Stimulated activated CD8-positive, alpha-beta memory T cell treated with anti-CD3 and anti-CD28 coated beads, Interleukin-4, amount 100 ng/mL, for 1 hour (primary cell): ENCODE results near the gene BRPF3.
"Not testable (repeated sequence)": the region's sequence is repeated elsewhere in the genome, so short reads cannot be mapped to it uniquely, and the experiment has no call there.

Source experiments
- DNase-seq, 2 donors: peaks; one replicate each; pipeline ENCODE4 v3.0.0-alpha.2; 2020; ENCODE audit warnings: low read depth in 2 of 2, low spot score in 1 of 2

Gene BRPF3

GRCh38 chr6:36200154-36200891, 3.8 kb downstream of the BRPF3 start:
- DNase-seq = no peak

- DNase-seq = no peak
Observed at GRCh38 chr6:36200998-36201596, 4.6 kb downstream of the BRPF3 start.

- DNase-seq = no peak
Observed at GRCh38 chr6:36201612-36202011, 5.1 kb downstream of the BRPF3 start.

GRCh38 chr6:36202101-36202500, 5.6 kb downstream of the BRPF3 start:
- DNase-seq = no peak

GRCh38 chr6:36204068-36204753, 7.7 kb downstream of the BRPF3 start:
- peak in 1 of 2 donors; percentile 35 for DNase-seq

- DNase-seq = no peak
Observed at GRCh38 chr6:36207155-36207554, 10.6 kb downstream of the BRPF3 start.

- DNase-seq = no peak
Observed at GRCh38 chr6:36209606-36210005, 13.1 kb downstream of the BRPF3 start.

- DNase-seq = no peak
Observed at GRCh38 chr6:36210182-36210581, 13.6 kb downstream of the BRPF3 start.

GRCh38 chr6:36210886-36211595, 14.5 kb downstream of the BRPF3 start:
- DNase-seq = no peak

- DNase-seq = no peak
Observed at GRCh38 chr6:36216559-36216958, 20.0 kb downstream of the BRPF3 start.

GRCh38 chr6:36217188-36217587, 20.6 kb downstream of the BRPF3 start:
- DNase-seq = no peak

- no peak for DNase-seq
Observed at GRCh38 chr6:36217946-36218345, 21.4 kb downstream of the BRPF3 start.

GRCh38 chr6:36218516-36218915, 22.0 kb downstream of the BRPF3 start:
- DNase-seq = not testable (repeated sequence)

- no peak for DNase-seq
Observed at GRCh38 chr6:36219081-36219480, 22.5 kb downstream of the BRPF3 start.

- no peak for DNase-seq
Observed at GRCh38 chr6:36220226-36220625, 23.7 kb downstream of the BRPF3 start.

- no peak for DNase-seq
Observed at GRCh38 chr6:36221674-36222073, 25.1 kb downstream of the BRPF3 start.

- DNase-seq = no peak
Observed at GRCh38 chr6:36222924-36223323, 26.4 kb downstream of the BRPF3 start.

GRCh38 chr6:36223706-36224105, 27.2 kb downstream of the BRPF3 start:
- no peak for DNase-seq

- no peak for DNase-seq
Observed at GRCh38 chr6:36224918-36225461, 28.4 kb downstream of the BRPF3 start.

GRCh38 chr6:36226438-36227047, 30.0 kb downstream of the BRPF3 start:
- DNase-seq = no peak
